NCI-H1092 treated with DMSO at 0.1 percent for 48 hours (cell line): Measurements from ENCODE around the gene CCP110.

Experiments used
- DNase-seq: peaks from one replicate; lab custom pipeline; 2025; lab: John Stamatoyannopoulos, UW

The CCP110 gene

GRCh38 chr16:19548144-19548543, 24.4 kb downstream of the CCP110 start:
- DNase-seq = no peak

- DNase-seq = no peak
Observed at GRCh38 chr16:19549673-19550072, 25.9 kb downstream of the CCP110 start.

GRCh38 chr16:19555186-19555937, 31.6 kb downstream of the CCP110 start, which contains the start of gene VPS35L:
Gene VPS35L (plus strand): TSS chr16:19555703. CDS start chr16:19555730, 27 bp downstream.
- peak; percentile 97 for DNase-seq

GRCh38 chr16:19555938-19556771, 32.4 kb downstream of the CCP110 start:
- peak; percentile 62 for DNase-seq

GRCh38 chr16:19559242-19559910, 35.6 kb downstream of the CCP110 start:
- DNase-seq = peak; percentile 59

GRCh38 chr16:19560078-19560477, 36.3 kb downstream of the CCP110 start:
- DNase-seq = no peak

GRCh38 chr16:19563377-19563776, 39.6 kb downstream of the CCP110 start:
- DNase-seq = no peak

- no peak for DNase-seq
Observed at GRCh38 chr16:19566362-19566761, 42.6 kb downstream of the CCP110 start.

GRCh38 chr16:19567560-19567959, 43.8 kb downstream of the CCP110 start:
- DNase-seq = no peak

GRCh38 chr16:19573997-19574396, 50.3 kb downstream of the CCP110 start:
- DNase-seq = no peak

GRCh38 chr16:19574615-19575014, 50.9 kb downstream of the CCP110 start:
- no peak for DNase-seq

GRCh38 chr16:19578378-19578971, 54.7 kb downstream of the CCP110 start:
- no peak for DNase-seq

- no peak for DNase-seq
Observed at GRCh38 chr16:19582050-19582831, 58.5 kb downstream of the CCP110 start.

GRCh38 chr16:19583665-19584300, 60.0 kb downstream of the CCP110 start:
- peak; percentile 18 for DNase-seq

GRCh38 chr16:19588661-19589060, 64.9 kb downstream of the CCP110 start:
- DNase-seq = no peak

- no peak for DNase-seq
Observed at GRCh38 chr16:19589106-19589505, 65.4 kb downstream of the CCP110 start.

GRCh38 chr16:19589771-19590302, 66.1 kb downstream of the CCP110 start:
- DNase-seq = no peak

- DNase-seq = no peak
Observed at GRCh38 chr16:19595043-19595767, 71.5 kb downstream of the CCP110 start.

- DNase-seq = no peak
Observed at GRCh38 chr16:19598805-19599510, 75.2 kb downstream of the CCP110 start.
